ENCODE data around the gene BRD9. TPM values are rescaled to one million over a fixed set of nuclear protein-coding genes. Genes with fewer than 3 reads are reported as not detected.
A peak's percentile ranks its signal among the peaks of the same experiment; 100 is the strongest.
"Not testable (repeated sequence)": the region's sequence is repeated elsewhere in the genome, so short reads cannot be mapped to it uniquely, and the experiment has no call there.

BRD9 gene
- total and polyA plus RNA-seq, 8 donors = 37.9 to 60.6 (median 48.1) TPM

DNA sequence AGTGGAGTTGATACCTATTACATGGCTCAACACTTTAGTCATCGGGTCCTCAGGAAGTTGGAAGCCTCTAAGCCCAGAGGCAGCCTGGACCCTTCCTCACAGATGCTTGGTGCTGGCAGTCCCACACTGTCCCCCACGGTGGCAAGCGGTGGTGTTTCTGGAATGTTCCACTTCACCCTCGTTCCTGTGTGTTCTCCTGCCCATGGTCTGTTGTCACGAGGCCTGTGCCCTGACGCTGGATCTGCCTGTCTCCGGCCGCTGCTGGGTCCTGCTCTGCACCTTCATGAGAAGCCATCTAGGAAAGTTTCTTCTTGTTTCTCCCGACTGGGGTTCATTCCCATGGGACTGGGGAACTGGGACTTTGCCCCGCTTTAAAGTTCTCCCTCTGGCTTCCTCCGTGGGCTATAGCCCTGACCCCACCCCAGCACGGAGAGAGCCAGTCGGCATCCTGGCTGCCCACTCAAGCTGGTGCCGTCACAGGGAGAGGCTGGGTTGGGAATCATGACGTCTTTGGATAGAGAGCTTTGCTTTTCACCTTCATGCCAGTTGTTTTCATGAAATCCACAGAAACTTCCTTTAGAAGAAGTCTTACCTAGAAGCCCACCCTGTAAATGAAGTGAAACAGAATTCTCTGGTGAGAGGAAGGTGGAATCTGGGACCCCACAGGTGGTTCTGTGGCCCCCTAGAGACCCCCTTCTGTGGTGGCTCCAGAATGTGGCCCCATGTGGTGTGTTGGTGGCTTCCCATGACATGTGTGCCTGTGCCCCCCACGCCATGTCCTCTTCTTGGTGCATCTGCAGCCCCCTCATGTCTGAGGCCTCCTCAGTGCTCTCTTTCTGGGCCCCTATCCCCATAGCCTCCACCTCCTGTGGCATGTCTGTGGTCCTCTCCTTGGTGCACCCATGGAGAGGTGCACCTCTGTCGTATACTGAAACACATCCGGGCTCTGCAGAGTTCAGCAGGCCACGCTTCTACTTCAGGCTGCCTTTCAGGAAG lies 43.8 kb upstream of the BRD9 start:
- no peak for ATAC-seq
- intact Hi-C loops (cut with DNase I) = no loop called here
- Histone ChIP-seq H3K36me3 (no peaks in the 10 kb centered on the region), H3K27me3 (no peaks in the 10 kb centered on the region), H3K4me3 (no peak overlapping the region), H3K27ac (no peak overlapping the region), H3K4me1 (no peaks in the 10 kb centered on the region), H3K9me3 (no peaks in the 10 kb centered on the region)
- DNase-seq = no peak
- TF ChIP-seq, protein P1, sequence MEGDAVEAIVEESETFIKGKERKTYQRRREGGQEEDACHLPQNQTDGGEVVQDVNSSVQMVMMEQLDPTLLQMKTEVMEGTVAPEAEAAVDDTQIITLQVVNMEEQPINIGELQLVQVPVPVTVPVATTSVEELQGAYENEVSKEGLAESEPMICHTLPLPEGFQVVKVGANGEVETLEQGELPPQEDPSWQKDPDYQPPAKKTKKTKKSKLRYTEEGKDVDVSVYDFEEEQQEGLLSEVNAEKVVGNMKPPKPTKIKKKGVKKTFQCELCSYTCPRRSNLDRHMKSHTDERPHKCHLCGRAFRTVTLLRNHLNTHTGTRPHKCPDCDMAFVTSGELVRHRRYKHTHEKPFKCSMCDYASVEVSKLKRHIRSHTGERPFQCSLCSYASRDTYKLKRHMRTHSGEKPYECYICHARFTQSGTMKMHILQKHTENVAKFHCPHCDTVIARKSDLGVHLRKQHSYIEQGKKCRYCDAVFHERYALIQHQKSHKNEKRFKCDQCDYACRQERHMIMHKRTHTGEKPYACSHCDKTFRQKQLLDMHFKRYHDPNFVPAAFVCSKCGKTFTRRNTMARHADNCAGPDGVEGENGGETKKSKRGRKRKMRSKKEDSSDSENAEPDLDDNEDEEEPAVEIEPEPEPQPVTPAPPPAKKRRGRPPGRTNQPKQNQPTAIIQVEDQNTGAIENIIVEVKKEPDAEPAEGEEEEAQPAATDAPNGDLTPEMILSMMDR (IDR thresholded peaks at IDR 0.05) = no peak

DNA sequence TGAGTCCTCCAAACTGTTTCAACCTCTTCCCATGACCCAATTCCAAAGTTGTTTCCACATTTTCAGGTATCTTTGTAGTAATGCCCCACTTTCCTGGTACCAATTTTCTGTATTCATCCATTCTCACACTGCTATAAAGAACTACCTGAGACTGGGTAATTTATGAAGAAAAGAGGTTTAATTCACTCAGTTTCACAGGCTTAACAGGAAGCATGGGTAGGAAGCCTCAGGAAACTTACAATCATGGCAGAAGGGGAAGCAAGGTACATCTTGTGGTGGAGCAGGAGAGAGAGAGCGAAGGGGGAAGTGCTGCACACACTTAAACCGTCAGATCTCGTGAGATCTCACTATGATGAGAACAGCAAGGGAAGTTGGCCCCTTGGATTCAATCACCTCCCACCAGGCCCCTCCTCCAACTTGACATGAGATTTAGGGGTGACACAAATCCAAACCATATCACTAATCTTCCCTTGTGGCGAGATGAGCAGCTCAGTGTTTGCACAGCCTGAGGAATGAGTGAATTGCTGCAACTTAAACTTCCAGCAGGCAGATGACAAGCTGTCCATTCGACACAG lies 43.0 kb upstream of the BRD9 start:
- no peaks in the 10 kb centered on the region for H3K36me3 ChIP-seq
- H3K4me3 ChIP-seq = no peak overlapping the region
- TF ChIP-seq, protein P1 (IDR thresholded peaks at IDR 0.05) = no peak
- H3K4me1 ChIP-seq = no peaks in the 10 kb centered on the region
- no peaks in the 10 kb centered on the region for H3K27me3 ChIP-seq
- H3K27ac ChIP-seq = no peak overlapping the region
- DNase-seq = no peak
- intact Hi-C loops (cut with DNase I) = no loop called here
- no peak for ATAC-seq
- no peaks in the 10 kb centered on the region for H3K9me3 ChIP-seq

DNA sequence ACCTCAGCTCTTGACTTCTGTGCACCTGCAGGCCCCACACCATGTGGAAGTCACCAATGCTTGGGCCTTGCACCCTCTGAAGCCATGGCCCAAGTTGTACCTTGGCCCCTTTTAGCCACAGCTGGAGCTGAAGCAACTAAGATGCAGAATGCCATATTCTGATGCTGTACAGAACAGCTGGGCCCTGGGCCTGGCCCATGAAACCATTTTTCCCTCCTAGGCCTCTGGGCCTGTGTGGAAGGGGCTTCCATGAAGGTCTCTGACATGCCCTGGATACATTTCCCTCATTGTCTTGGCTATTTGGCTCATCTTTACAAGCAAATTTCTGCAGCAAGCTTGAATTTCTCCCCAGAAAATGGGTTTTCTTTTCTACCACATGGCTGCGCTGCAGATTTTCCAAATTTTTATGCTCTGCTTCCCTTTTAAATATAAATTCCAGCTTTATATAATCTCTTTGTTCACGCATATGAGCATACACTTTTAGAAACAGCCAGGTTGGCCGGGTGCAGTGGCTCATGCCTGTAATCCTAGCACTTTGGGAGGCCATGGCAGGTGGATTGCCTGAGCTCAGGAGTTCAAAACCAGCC lies 41.9 kb upstream of the BRD9 start:
- H3K4me1 ChIP-seq, H3K27ac ChIP-seq, H3K9me3 ChIP-seq, DNase-seq, H3K27me3 ChIP-seq, H3K36me3 ChIP-seq, H3K4me3 ChIP-seq, ATAC-seq: not testable (repeated sequence)
- intact Hi-C loops (cut with DNase I) = loop anchor here in 1 of 2 donors (5.0 kb wide), 1 partner anchor 208 kb away; no protein-coding TSS in a partner anchor

DNA sequence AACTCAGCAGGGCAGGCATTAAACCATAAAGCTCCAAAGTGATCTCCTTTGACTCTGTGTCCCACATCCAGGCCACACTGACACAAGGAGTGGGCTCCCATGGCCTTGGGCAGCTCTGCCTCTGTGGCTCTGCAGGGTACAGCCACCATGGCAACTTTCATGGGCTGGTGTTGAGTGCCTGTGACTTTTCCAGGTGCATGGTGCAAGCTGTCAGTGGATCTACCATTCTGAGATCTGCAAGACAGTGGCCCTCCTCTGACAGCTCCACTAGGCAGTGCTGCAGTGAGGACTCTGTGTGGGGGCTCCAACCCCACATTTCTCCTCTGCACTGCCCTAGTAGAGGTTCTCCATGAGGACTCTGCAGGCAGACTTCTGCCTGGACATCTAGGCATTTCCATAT lies 41.4 kb upstream of the BRD9 start:
- not testable (repeated sequence) for H3K27me3 ChIP-seq, H3K9me3 ChIP-seq, H3K36me3 ChIP-seq, H3K4me1 ChIP-seq, ATAC-seq, DNase-seq, H3K4me3 ChIP-seq
- H3K27ac ChIP-seq = peak overlapping the region; percentile 6 to 44
- intact Hi-C loops (cut with DNase I) = loop anchor here in 1 of 2 donors (5.0 kb wide), 1 partner anchor 208 kb away; no protein-coding TSS in a partner anchor

DNA sequence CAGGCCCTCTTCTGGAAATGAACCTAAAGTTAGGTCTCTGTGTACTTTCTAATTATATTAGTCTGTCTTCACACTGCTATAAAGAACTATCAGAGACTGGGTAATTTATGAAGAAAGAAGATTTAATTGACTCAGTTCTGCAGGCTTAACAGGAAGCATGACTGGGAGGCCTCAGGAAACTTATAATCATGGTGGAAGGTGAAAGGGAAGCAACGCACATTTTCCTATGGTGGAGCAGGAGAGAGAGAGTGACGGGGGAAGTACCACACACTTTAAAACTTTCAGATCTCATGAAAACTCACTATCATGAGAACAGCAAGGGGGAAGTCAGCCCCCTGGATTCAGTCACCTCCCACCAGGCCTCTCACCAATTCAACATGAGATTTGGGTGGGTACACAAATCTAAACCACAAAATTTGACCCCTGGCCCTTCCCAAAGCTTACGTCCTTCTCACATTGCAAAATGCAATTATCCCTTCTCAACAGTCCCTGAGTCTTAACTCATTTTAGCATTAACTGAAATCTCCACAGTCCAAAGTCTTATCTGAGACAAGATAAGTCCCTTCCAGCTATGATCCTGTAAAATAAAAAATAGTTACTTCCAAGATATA lies 40.8 kb upstream of the BRD9 start:
- Histone ChIP-seq H3K27ac (peak overlapping the region; percentile 6 to 44), H3K9me3 (no peaks in the 10 kb centered on the region), H3K4me1 (no peaks in the 10 kb centered on the region), H3K27me3 (no peaks in the 10 kb centered on the region), H3K36me3 (no peaks in the 10 kb centered on the region), H3K4me3 (no peak overlapping the region)
- DNase-seq (no peak), ATAC-seq (no peak)
- TF ChIP-seq, protein P1 (IDR thresholded peaks at IDR 0.05) = no peak
- intact Hi-C loops (cut with DNase I) = loop anchor here in 1 of 2 donors (5.0 kb wide), 1 partner anchor 209 kb away; no protein-coding TSS in a partner anchor
